Upper lobe of right lung (tissue), 1 donor: Measurements from ENCODE around the gene TMEM266. TPM values are rescaled to one million over a fixed set of nuclear protein-coding genes. Genes with fewer than 3 reads are reported as not detected.

Source experiments
- ATAC-seq: fragments of 200-7000 bp; cut with Tn5 transposase; one replicate; pipeline ENCODE4 v1.9.1; 2020; ENCODE audit warnings: mild to moderate bottlenecking, moderate library complexity
- DNase-seq: peaks from one replicate; pipeline ENCODE4 v3.0.0-alpha.2; 2020
- H3K27ac ChIP-seq: fragments of 200-600 bp; one replicate; pipeline ENCODE4 v1.8.0; 2022
- H3K27me3 ChIP-seq: fragments of 200-600 bp; one replicate; pipeline ENCODE4 v1.8.0; 2022; ENCODE audit warnings: mild to moderate bottlenecking
- H3K36me3 ChIP-seq: fragments of 200-600 bp; one replicate; pipeline ENCODE4 v1.8.0; 2022
- H3K4me1 ChIP-seq: fragments of 200-600 bp; one replicate; pipeline ENCODE4 v1.8.0; 2022
- H3K4me3 ChIP-seq: fragments of 200-600 bp; one replicate; pipeline ENCODE4 v1.8.0; 2022; ENCODE audit warnings: mild to moderate bottlenecking
- H3K9me3 ChIP-seq: fragments of 200-600 bp; one replicate; pipeline ENCODE4 v1.8.0; 2022
- intact Hi-C: fragments of 100-400 bp; cut with DNase I; formaldehyde crosslinking; loops from one replicate; pipeline ENCODE4 v1.11.0; 2022
- total RNA-seq: library from RNA; stranded (reverse); fragmentation: NEBNext Ultra II Directional; extraction: Animal tissue kit (Norgen Biotek cat#: 25700); gene quantifications from one replicate; pipeline ENCODE4 v1.2.1, GENCODE V29; 2021
- TF ChIP-seq, protein P1 (sequence below): fragments of 200-600 bp; IDR thresholded peaks from one replicate; pipeline ENCODE4 v1.8.0; 2022; ENCODE audit warnings: antibody characterized with exemption
- donor health status: DM: no; HTN: yes; CAD: no; lungs with severe emphysema.

The TMEM266 gene
- total RNA-seq, 1 donor from 2014 or later: 2.5 TPM

GRCh38 chr15:76153241-76154197, 93.7 kb downstream of the TMEM266 start:
- Histone ChIP-seq H3K9me3 (no peaks in the 10 kb centered on the region), H3K4me1 (peaks cover 9% of the 10 kb centered on the region), H3K27ac (no peak overlapping the region), H3K27me3 (no peaks in the 10 kb centered on the region), H3K4me3 (no peak overlapping the region), H3K36me3 (no peaks in the 10 kb centered on the region)
- intact Hi-C loops: no loop called here
- ATAC-seq (no peak), DNase-seq (no peak)
- TF ChIP-seq, protein P1, sequence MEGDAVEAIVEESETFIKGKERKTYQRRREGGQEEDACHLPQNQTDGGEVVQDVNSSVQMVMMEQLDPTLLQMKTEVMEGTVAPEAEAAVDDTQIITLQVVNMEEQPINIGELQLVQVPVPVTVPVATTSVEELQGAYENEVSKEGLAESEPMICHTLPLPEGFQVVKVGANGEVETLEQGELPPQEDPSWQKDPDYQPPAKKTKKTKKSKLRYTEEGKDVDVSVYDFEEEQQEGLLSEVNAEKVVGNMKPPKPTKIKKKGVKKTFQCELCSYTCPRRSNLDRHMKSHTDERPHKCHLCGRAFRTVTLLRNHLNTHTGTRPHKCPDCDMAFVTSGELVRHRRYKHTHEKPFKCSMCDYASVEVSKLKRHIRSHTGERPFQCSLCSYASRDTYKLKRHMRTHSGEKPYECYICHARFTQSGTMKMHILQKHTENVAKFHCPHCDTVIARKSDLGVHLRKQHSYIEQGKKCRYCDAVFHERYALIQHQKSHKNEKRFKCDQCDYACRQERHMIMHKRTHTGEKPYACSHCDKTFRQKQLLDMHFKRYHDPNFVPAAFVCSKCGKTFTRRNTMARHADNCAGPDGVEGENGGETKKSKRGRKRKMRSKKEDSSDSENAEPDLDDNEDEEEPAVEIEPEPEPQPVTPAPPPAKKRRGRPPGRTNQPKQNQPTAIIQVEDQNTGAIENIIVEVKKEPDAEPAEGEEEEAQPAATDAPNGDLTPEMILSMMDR: no peak

DNA sequence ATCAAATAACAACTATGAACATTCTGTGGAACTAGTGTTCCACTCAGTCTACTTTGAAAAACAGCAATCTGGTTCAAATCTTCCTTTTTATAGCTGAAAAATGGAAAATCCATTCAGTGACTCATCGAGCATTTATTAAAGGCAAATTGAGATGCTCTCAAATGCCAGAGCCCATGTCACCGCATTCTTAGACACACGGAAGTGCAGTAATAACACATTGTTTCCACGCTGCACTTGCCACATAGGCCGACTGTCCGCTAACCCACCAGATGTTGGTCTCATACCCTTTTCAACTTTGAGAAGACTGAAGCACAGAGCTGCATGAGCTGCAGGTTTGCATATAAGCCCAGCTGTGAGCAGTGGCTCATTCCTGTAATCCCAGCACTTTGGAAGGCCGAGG, 95.9 kb downstream of the TMEM266 start:
- Histone ChIP-seq H3K4me1 (peaks cover 2% of the 10 kb centered on the region), H3K9me3 (no peaks in the 10 kb centered on the region), H3K4me3 (no peak overlapping the region), H3K27me3 (no peaks in the 10 kb centered on the region), H3K36me3 (no peaks in the 10 kb centered on the region), H3K27ac (no peak overlapping the region)
- TF ChIP-seq, protein P1: no peak
- intact Hi-C loops: no loop called here
- ATAC-seq: no peak
- no peak for DNase-seq

DNA sequence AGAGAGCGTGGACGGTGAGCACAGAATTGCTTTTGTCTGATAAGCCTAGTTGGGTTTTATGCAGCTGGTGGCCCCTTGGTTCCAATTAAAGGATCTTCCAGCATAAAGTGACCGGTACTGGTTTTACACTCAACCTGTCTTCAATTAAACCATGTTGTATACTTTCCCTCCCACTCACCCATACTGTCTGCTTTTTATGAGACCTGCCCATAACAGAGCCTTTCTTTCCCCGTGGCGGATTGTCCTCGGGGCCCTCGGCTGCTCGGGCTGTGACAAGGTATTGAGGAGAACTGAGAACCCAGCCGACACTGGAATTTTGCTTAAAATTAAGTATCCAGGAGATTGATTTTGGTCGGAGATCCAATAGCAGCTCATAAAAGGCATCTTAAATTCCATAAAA, 98.4 kb downstream of the TMEM266 start:
- H3K27me3 ChIP-seq: no peaks in the 10 kb centered on the region
- no peak overlapping the region for H3K27ac ChIP-seq
- TF ChIP-seq, protein P1: no peak
- H3K36me3 ChIP-seq: no peaks in the 10 kb centered on the region
- intact Hi-C loops: no loop called here
- ATAC-seq: no peak
- no peak for DNase-seq
- H3K4me1 ChIP-seq: peaks cover 5% of the 10 kb centered on the region
- H3K4me3 ChIP-seq: no peak overlapping the region
- H3K9me3 ChIP-seq: no peaks in the 10 kb centered on the region

DNA sequence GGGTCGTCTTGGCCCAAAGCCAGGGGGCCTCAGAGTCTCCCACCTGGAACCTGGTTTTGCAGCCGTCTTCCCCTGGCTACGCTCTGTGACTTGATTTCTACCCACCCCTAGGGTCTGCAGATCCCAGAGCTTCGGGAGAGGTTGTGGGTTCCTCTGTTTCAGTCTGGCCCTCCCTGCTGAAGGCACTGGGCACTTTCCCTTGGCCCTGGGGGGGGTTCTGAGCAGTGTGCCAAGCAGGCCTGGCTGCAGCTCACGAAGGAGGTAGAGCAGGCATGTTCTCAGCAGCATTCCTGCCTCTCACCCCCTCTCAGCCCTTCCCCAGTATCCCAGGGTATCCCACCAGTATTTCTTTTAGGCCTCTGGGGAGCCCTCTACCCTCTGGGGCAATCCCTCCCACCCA, 99.0 kb downstream of the TMEM266 start:
- no peaks in the 10 kb centered on the region for H3K9me3 ChIP-seq
- intact Hi-C loops: no loop called here
- TF ChIP-seq, protein P1: no peak
- DNase-seq (no peak), ATAC-seq (no peak)
- no peaks in the 10 kb centered on the region for H3K36me3 ChIP-seq
- H3K4me3 ChIP-seq: no peak overlapping the region
- no peaks in the 10 kb centered on the region for H3K27me3 ChIP-seq
- H3K4me1 ChIP-seq: peaks cover 11% of the 10 kb centered on the region
- no peak overlapping the region for H3K27ac ChIP-seq

- TF ChIP-seq, protein P1: no peak
- Histone ChIP-seq H3K27me3 (no peaks in the 10 kb centered on the region), H3K9me3 (no peaks in the 10 kb centered on the region), H3K27ac (no peak overlapping the region), H3K4me1 (peaks cover 14% of the 10 kb centered on the region), H3K36me3 (no peaks in the 10 kb centered on the region), H3K4me3 (no peak overlapping the region)
- ATAC-seq: no peak
- intact Hi-C loops: no loop called here
- no peak for DNase-seq
These were observed 99.5 kb downstream of the TMEM266 start for GRCh38 chr15:76159282-76159681.
